CD4-positive, alpha-beta T cell treated with Interleukin-15 for 4 hours (primary cell): ENCODE data around the gene GALNT9.

Source experiments
- DNase-seq: peaks from one replicate; pipeline ENCODE4 v3.0.0-alpha.2; 2020; ENCODE audit warnings: low spot score

Gene GALNT9

GRCh38 chr12:132211326-132211725 lies 118.1 kb downstream of the GALNT9 start:
- no peak for DNase-seq

GRCh38 chr12:132210223-132211055 lies 119.0 kb downstream of the GALNT9 start:
- no peak for DNase-seq

- no peak for DNase-seq
Measured at GRCh38 chr12:132209619-132210222, 119.7 kb downstream of the GALNT9 start.

GRCh38 chr12:132208153-132208823 lies 121.1 kb downstream of the GALNT9 start:
- DNase-seq, result no peak

- DNase-seq, result no peak
Measured at GRCh38 chr12:132207083-132207775, 122.2 kb downstream of the GALNT9 start.

- DNase-seq, result no peak
Measured at GRCh38 chr12:132206046-132206434, 123.3 kb downstream of the GALNT9 start.

- no peak for DNase-seq
Measured at GRCh38 chr12:132205271-132206045, 123.9 kb downstream of the GALNT9 start.

GRCh38 chr12:132204793-132205270 lies 124.6 kb downstream of the GALNT9 start:
- no peak for DNase-seq

- no peak for DNase-seq
Measured at GRCh38 chr12:132204063-132204792, 125.2 kb downstream of the GALNT9 start.

GRCh38 chr12:132202929-132203721 lies 126.3 kb downstream of the GALNT9 start:
- DNase-seq, result no peak

GRCh38 chr12:132201391-132202120 lies 127.8 kb downstream of the GALNT9 start:
- DNase-seq, result no peak

GRCh38 chr12:132200800-132201199 lies 128.6 kb downstream of the GALNT9 start:
- no peak for DNase-seq

- DNase-seq, result no peak
Measured at GRCh38 chr12:132199526-132200319, 129.7 kb downstream of the GALNT9 start.

- no peak for DNase-seq
Measured at GRCh38 chr12:132199101-132199500, 130.3 kb downstream of the GALNT9 start.

GRCh38 chr12:132197581-132198354 lies 131.6 kb downstream of the GALNT9 start:
- no peak for DNase-seq

GRCh38 chr12:132196873-132197390 lies 132.5 kb downstream of the GALNT9 start:
- DNase-seq, result no peak
